GM23338 (cell line): ENCODE data around the gene CTTNBP2. TPM values are rescaled to one million over a fixed set of nuclear protein-coding genes. Genes with fewer than 3 reads are reported as not detected.

Experiments
- ATAC-seq: fragments of 200-7000 bp; cut with Tn5 transposase; 3 replicates; pipeline ENCODE4 v1.9.1; 2020
- DNase-seq: peaks from one replicate; pipeline ENCODE4 v3.0.0-alpha.2; 2015; ENCODE audit warnings: low spot score
- H2AFZ ChIP-seq: fragments of 200-600 bp; sonication (generic); 2 replicates; pipeline ENCODE4 v1.8.0; 2016; ENCODE audit warnings: antibody characterized with exemption, mild to moderate bottlenecking, moderate library complexity
- H3F3A ChIP-seq: fragments of 200-600 bp; sonication (generic); replicated peaks from 2 replicates; pipeline ENCODE4 v1.8.0; 2017; ENCODE audit warnings: antibody characterized with exemption, mixed run types, low read depth
- H3K27ac ChIP-seq: fragments of 200-600 bp; sonication (generic); 2 replicates; pipeline ENCODE4 v1.6.1; 2016; ENCODE audit warnings: low read depth
- H3K27me3 ChIP-seq: fragments of 200-600 bp; sonication (generic); 2 replicates; pipeline ENCODE4 v1.8.0; 2016; ENCODE audit warnings: mild to moderate bottlenecking, mixed run types, moderate library complexity; ENCODE audit not compliant: insufficient read depth
- H3K36me3 ChIP-seq: fragments of 200-600 bp; sonication (generic); 2 replicates; pipeline ENCODE4 v1.8.0; 2016; ENCODE audit warnings: mild to moderate bottlenecking; ENCODE audit not compliant: insufficient read depth
- H3K4me1 ChIP-seq: fragments of 200-600 bp; sonication (generic); 2 replicates; pipeline ENCODE4 v1.8.0; 2016; ENCODE audit warnings: mild to moderate bottlenecking, moderate library complexity; ENCODE audit not compliant: insufficient read depth
- H3K4me2 ChIP-seq: fragments of 200-600 bp; sonication (generic); 2 replicates; pipeline ENCODE4 v1.7.1; 2017; ENCODE audit warnings: mixed run types
- H3K4me3 ChIP-seq: fragments of 200-600 bp; sonication (generic); 2 replicates; pipeline ENCODE4 v1.6.1; 2016; ENCODE audit warnings: mixed run types
- H3K79me2 ChIP-seq: fragments of 200-600 bp; sonication (generic); replicated peaks from 2 replicates; pipeline ENCODE4 v1.8.0; 2017; ENCODE audit warnings: mild to moderate bottlenecking; ENCODE audit not compliant: insufficient read depth
- H3K9me2 ChIP-seq: fragments of 200-600 bp; sonication (generic); 2 replicates; pipeline ENCODE4 v1.8.0; 2017; ENCODE audit not compliant: insufficient read depth
- H4K20me1 ChIP-seq: fragments of 200-600 bp; sonication (generic); replicated peaks from 2 replicates; pipeline ENCODE4 v1.8.0; 2017; ENCODE audit warnings: mild to moderate bottlenecking; ENCODE audit not compliant: insufficient read depth
- H3K27ac Mint-ChIP-seq: 2 replicates; pipeline ENCODE4 v1.8.0; 2020; ENCODE audit warnings: inconsistent platforms, mild to moderate bottlenecking, moderate library complexity, mixed read lengths
- H3K27me3 Mint-ChIP-seq: 3 replicates; pipeline ENCODE4 v1.8.0; 2022; ENCODE audit warnings: low read depth, mild to moderate bottlenecking, moderate library complexity, mixed read lengths, inconsistent platforms; ENCODE audit not compliant: insufficient read depth, poor library complexity
- H3K36me3 Mint-ChIP-seq: 3 replicates; pipeline ENCODE4 v1.8.0; 2021; ENCODE audit warnings: low read depth, mild to moderate bottlenecking, inconsistent platforms, moderate library complexity, mixed read lengths
- H3K4me1 Mint-ChIP-seq: 3 replicates; pipeline ENCODE4 v1.8.0; 2020; ENCODE audit warnings: mild to moderate bottlenecking, inconsistent platforms, mixed read lengths
- H3K4me3 Mint-ChIP-seq: 3 replicates; pipeline ENCODE4 v1.8.0; 2021; ENCODE audit warnings: moderate library complexity, mild to moderate bottlenecking, inconsistent platforms, mixed read lengths
- H3K9me3 Mint-ChIP-seq: 3 replicates; pipeline ENCODE4 v1.8.0; 2020; ENCODE audit warnings: moderate library complexity, mild to moderate bottlenecking, inconsistent platforms, mixed read lengths
- EZH2phosphoT487 ChIP-seq: fragments of 200-600 bp; sonication (generic); IDR thresholded peaks from one replicate; pipeline ENCODE4 v1.8.1; 2018; ENCODE audit warnings: antibody characterized with exemption; ENCODE audit not compliant: unreplicated experiment
- JUNB ChIP-seq: IDR thresholded peaks from one replicate; pipeline ENCODE4 v1.6.1; 2016; ENCODE audit warnings: antibody characterized with exemption; ENCODE audit not compliant: unreplicated experiment
- NANOG ChIP-seq: IDR thresholded peaks from 2 replicates; pipeline ENCODE4 v1.6.1; 2016; ENCODE audit warnings: antibody characterized with exemption, borderline replicate concordance
- STAT1 ChIP-seq: IDR thresholded peaks from one replicate; pipeline ENCODE4 v1.6.1; 2016; ENCODE audit warnings: antibody characterized with exemption; ENCODE audit not compliant: unreplicated experiment
- ZNF331 ChIP-seq: fragments of 250-450 bp; sonication (Bioruptor Pico); IDR thresholded peaks from 2 replicates; pipeline ENCODE4 v1.5.0; 2020; ENCODE audit warnings: low read depth, mild to moderate bottlenecking, moderate library complexity
- polyA plus RNA-seq: library from polyadenylated mRNA; unstranded; fragments of >200 nt; fragmentation: Nextera tagmentation; extraction: Ambion mirVana; gene quantifications from 2 replicates; pipeline ENCODE4 v1.2.1, GENCODE V29; 2016
- total RNA-seq: library from RNA; depleted of rRNA; stranded (reverse); fragments of >200 nt; shearing (Covaris generic); gene quantifications from 2 replicates; pipeline ENCODE4 v1.2.3, GENCODE V29; 2014
- TF ChIP-seq, protein P1 (sequence below), 2 experiments: fragments of 200-600 bp in 1 of 2; sonication (generic) in 1 of 2; conservative IDR thresholded peaks; 2 replicates each; pipeline versions ENCODE4 v1.5.1 to v1.6.1; 2016 to 2017; ENCODE audit warnings: antibody characterized with exemption in 2 of 2, low read depth in 2 of 2, mild to moderate bottlenecking in 2 of 2, moderate library complexity in 1 of 2
- TF ChIP-seq, protein P2 (sequence below): fragments of 250-450 bp; sonication (Bioruptor Pico); IDR thresholded peaks from 2 replicates; pipeline ENCODE4 v1.5.0; 2020; ENCODE audit warnings: mild to moderate bottlenecking, moderate library complexity
- TF ChIP-seq, protein P3 (sequence below): IDR thresholded peaks from 2 replicates; pipeline ENCODE4 v1.6.1; 2016; ENCODE audit warnings: antibody characterized with exemption
- TF ChIP-seq, protein P4 (sequence below): IDR thresholded peaks from one replicate; pipeline ENCODE4 v1.6.1; 2018; ENCODE audit warnings: antibody characterized with exemption; ENCODE audit not compliant: unreplicated experiment

The CTTNBP2 gene
- total and polyA plus RNA-seq, 2 experiments from 2014 or later = 26.8 to 30.7 TPM

DNA sequence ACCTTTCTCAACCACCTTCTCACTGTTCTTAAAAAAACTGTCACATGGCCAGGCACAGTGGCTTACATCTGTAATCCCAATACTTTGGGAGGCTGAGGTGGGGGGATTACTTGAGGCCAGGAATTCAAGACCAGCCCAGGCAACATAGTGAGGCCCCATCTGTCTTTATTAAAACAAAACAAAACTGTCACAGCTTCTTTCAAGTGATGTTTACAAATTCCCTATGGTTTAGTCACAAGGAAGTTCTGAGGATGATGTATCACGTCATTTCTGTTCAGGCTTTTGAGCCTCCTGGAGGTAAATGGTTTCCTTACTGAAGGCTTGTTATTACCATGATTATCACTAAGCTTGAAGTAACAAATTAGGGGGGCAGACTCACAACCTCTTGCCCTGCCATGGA is 207.2 kb downstream of the CTTNBP2 start (continued):
- no peak for TF ChIP-seq EZH2phosphoT487
- TF ChIP-seq STAT1 = no peak
- TF ChIP-seq, protein P1, sequence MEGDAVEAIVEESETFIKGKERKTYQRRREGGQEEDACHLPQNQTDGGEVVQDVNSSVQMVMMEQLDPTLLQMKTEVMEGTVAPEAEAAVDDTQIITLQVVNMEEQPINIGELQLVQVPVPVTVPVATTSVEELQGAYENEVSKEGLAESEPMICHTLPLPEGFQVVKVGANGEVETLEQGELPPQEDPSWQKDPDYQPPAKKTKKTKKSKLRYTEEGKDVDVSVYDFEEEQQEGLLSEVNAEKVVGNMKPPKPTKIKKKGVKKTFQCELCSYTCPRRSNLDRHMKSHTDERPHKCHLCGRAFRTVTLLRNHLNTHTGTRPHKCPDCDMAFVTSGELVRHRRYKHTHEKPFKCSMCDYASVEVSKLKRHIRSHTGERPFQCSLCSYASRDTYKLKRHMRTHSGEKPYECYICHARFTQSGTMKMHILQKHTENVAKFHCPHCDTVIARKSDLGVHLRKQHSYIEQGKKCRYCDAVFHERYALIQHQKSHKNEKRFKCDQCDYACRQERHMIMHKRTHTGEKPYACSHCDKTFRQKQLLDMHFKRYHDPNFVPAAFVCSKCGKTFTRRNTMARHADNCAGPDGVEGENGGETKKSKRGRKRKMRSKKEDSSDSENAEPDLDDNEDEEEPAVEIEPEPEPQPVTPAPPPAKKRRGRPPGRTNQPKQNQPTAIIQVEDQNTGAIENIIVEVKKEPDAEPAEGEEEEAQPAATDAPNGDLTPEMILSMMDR (conservative IDR thresholded peaks at IDR 0.05; ENCODE audit: low read depth in 2 of 2) = no peak
- no peak for TF ChIP-seq JUNB

DNA sequence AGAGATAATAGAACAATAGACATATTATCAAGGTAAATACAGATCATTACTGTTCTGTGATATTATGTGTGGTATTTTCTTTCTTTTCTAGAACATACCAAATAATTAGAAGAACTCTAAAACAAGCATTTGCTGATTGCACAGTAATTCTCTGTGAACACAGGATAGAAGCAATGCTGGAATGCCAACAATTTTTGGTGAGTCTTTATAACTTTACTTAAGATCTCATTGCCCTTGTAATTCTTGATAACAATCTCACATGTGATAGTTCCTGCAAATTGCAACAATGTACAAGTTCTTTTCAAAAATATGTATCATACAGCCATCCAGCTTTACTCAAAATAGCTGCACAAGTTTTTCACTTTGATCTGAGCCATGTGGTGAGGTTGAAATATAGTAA is 207.9 kb downstream of the CTTNBP2 start:
- H3K9me2 ChIP-seq = no peaks in the 10 kb centered on the region
- ATAC-seq = no peak
- no peaks in the 10 kb centered on the region for H3F3A ChIP-seq
- H3K4me2 ChIP-seq = no peak overlapping the region
- H3K27me3 ChIP-seq = no peaks in the 10 kb centered on the region
- no peak overlapping the region for H2AFZ ChIP-seq
- Mint-ChIP-seq H3K4me3 (no peak overlapping the region), H3K9me3 (no peaks in the 10 kb centered on the region), H3K27ac (no peak overlapping the region), H3K27me3 (peaks cover 2% of the 10 kb centered on the region), H3K36me3 (no peaks in the 10 kb centered on the region), H3K4me1 (peaks cover 6% of the 10 kb centered on the region; the same call in 2 of the 3 replicates)
- TF ChIP-seq, protein P2, sequence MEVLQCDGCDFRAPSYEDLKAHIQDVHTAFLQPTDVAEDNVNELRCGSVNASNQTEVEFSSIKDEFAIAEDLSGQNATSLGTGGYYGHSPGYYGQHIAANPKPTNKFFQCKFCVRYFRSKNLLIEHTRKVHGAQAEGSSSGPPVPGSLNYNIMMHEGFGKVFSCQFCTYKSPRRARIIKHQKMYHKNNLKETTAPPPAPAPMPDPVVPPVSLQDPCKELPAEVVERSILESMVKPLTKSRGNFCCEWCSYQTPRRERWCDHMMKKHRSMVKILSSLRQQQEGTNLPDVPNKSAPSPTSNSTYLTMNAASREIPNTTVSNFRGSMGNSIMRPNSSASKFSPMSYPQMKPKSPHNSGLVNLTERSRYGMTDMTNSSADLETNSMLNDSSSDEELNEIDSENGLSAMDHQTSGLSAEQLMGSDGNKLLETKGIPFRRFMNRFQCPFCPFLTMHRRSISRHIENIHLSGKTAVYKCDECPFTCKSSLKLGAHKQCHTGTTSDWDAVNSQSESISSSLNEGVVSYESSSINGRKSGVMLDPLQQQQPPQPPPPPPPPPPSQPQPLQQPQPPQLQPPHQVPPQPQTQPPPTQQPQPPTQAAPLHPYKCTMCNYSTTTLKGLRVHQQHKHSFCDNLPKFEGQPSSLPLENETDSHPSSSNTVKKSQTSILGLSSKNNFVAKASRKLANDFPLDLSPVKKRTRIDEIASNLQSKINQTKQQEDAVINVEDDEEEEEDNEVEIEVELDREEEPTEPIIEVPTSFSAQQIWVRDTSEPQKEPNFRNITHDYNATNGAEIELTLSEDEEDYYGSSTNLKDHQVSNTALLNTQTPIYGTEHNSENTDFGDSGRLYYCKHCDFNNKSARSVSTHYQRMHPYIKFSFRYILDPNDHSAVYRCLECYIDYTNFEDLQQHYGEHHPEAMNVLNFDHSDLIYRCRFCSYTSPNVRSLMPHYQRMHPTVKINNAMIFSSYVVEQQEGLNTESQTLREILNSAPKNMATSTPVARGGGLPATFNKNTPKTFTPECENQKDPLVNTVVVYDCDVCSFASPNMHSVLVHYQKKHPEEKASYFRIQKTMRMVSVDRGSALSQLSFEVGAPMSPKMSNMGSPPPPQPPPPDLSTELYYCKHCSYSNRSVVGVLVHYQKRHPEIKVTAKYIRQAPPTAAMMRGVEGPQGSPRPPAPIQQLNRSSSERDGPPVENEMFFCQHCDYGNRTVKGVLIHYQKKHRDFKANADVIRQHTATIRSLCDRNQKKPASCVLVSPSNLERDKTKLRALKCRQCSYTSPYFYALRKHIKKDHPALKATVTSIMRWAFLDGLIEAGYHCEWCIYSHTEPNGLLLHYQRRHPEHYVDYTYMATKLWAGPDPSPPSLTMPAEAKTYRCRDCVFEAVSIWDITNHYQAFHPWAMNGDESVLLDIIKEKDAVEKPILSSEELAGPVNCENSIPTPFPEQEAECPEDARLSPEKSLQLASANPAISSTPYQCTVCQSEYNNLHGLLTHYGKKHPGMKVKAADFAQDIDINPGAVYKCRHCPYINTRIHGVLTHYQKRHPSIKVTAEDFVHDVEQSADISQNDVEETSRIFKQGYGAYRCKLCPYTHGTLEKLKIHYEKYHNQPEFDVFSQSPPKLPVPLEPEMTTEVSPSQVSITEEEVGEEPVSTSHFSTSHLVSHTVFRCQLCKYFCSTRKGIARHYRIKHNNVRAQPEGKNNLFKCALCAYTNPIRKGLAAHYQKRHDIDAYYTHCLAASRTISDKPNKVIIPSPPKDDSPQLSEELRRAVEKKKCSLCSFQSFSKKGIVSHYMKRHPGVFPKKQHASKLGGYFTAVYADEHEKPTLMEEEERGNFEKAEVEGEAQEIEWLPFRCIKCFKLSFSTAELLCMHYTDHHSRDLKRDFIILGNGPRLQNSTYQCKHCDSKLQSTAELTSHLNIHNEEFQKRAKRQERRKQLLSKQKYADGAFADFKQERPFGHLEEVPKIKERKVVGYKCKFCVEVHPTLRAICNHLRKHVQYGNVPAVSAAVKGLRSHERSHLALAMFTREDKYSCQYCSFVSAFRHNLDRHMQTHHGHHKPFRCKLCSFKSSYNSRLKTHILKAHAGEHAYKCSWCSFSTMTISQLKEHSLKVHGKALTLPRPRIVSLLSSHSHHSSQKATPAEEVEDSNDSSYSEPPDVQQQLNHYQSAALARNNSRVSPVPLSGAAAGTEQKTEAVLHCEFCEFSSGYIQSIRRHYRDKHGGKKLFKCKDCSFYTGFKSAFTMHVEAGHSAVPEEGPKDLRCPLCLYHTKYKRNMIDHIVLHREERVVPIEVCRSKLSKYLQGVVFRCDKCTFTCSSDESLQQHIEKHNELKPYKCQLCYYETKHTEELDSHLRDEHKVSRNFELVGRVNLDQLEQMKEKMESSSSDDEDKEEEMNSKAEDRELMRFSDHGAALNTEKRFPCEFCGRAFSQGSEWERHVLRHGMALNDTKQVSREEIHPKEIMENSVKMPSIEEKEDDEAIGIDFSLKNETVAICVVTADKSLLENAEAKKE (CRISPR knock-in tag) = no peak
- TF ChIP-seq ZNF331 (CRISPR knock-in tag) (no peak), NANOG (no peak)
- TF ChIP-seq, protein P3, sequence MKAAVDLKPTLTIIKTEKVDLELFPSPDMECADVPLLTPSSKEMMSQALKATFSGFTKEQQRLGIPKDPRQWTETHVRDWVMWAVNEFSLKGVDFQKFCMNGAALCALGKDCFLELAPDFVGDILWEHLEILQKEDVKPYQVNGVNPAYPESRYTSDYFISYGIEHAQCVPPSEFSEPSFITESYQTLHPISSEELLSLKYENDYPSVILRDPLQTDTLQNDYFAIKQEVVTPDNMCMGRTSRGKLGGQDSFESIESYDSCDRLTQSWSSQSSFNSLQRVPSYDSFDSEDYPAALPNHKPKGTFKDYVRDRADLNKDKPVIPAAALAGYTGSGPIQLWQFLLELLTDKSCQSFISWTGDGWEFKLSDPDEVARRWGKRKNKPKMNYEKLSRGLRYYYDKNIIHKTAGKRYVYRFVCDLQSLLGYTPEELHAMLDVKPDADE = no peak
- TF ChIP-seq, protein P4, sequence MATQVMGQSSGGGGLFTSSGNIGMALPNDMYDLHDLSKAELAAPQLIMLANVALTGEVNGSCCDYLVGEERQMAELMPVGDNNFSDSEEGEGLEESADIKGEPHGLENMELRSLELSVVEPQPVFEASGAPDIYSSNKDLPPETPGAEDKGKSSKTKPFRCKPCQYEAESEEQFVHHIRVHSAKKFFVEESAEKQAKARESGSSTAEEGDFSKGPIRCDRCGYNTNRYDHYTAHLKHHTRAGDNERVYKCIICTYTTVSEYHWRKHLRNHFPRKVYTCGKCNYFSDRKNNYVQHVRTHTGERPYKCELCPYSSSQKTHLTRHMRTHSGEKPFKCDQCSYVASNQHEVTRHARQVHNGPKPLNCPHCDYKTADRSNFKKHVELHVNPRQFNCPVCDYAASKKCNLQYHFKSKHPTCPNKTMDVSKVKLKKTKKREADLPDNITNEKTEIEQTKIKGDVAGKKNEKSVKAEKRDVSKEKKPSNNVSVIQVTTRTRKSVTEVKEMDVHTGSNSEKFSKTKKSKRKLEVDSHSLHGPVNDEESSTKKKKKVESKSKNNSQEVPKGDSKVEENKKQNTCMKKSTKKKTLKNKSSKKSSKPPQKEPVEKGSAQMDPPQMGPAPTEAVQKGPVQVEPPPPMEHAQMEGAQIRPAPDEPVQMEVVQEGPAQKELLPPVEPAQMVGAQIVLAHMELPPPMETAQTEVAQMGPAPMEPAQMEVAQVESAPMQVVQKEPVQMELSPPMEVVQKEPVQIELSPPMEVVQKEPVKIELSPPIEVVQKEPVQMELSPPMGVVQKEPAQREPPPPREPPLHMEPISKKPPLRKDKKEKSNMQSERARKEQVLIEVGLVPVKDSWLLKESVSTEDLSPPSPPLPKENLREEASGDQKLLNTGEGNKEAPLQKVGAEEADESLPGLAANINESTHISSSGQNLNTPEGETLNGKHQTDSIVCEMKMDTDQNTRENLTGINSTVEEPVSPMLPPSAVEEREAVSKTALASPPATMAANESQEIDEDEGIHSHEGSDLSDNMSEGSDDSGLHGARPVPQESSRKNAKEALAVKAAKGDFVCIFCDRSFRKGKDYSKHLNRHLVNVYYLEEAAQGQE = no peak
- H3K27ac ChIP-seq = no peak overlapping the region
- H3K4me3 ChIP-seq = no peak overlapping the region
- no peaks in the 10 kb centered on the region for H4K20me1 ChIP-seq
- H3K4me1 ChIP-seq = no peaks in the 10 kb centered on the region
- no peak for DNase-seq
- no peaks in the 10 kb centered on the region for H3K79me2 ChIP-seq
- no peaks in the 10 kb centered on the region for H3K36me3 ChIP-seq
